DOHH2 (cell line): ENCODE results near the gene MS4A13.

Experiments
- CTCF ChIP-seq: fragments of 200-600 bp; sonication (generic); IDR thresholded peaks from one replicate; pipeline ENCODE4 v1.5.1; 2014; ENCODE audit warnings: antibody characterized with exemption, mild to moderate bottlenecking, low read depth, low read length; ENCODE audit not compliant: poor library complexity, severe bottlenecking
- EZH2phosphoT487 ChIP-seq: fragments of 200-600 bp; sonication (generic); IDR thresholded peaks from 2 replicates; pipeline ENCODE4 v1.6.1; 2017; ENCODE audit warnings: borderline replicate concordance, mild to moderate bottlenecking, antibody characterized with exemption, low read length, moderate library complexity, mixed read lengths

DNA sequence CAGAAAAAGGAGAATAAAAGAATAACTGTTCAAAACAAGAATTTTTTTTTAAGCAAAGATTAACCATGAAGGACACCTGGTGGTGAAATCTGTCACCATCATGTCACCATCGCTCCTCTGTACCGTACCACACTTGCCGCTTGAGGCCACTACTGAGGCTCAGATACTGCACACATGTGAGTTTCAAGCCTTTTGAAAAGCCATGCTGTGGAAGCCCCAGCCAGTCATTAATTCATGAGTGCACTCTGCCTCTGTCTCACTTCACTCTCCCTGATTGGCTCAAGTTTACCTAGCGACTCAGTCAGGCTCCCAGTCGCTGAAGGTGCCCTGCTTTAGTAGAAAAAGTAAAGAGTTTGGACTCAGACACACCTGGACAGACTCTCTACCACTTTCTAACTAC is 29.2 kb upstream of the MS4A13 start:
- TF ChIP-seq CTCF (peak; percentile 93), EZH2phosphoT487 (no peak)
